Measurements from ENCODE around the gene CHSY1.
"Not testable (repeated sequence)": the region's sequence is repeated elsewhere in the genome, so short reads cannot be mapped to it uniquely, and the experiment has no call there.

CHSY1 gene

GRCh38 chr15:101288905-101289513 is 37.2 kb upstream of the CHSY1 start:
- no peak overlapping the region for H3K4me3 ChIP-seq (ENCODE audit: low read depth, low read length)
- TF ChIP-seq CTCF (conservative IDR thresholded peaks at IDR 0.05; ENCODE audit: low read depth, low read length): peak; percentile 67
- peak; percentile 73 for DNase-seq (ENCODE audit: low read depth)

- not testable (repeated sequence) for DNase-seq (ENCODE audit: low read depth)
These were observed 35.5 kb upstream of the CHSY1 start for GRCh38 chr15:101287342-101287741.

GRCh38 chr15:101286471-101287114 is 34.7 kb upstream of the CHSY1 start:
- DNase-seq (ENCODE audit: low read depth): no peak
- no peak overlapping the region for H3K4me3 ChIP-seq (ENCODE audit: low read depth, low read length)
- no peak for TF ChIP-seq CTCF (conservative IDR thresholded peaks at IDR 0.05; ENCODE audit: low read depth, low read length)

More at GRCh38 chr15:101287342-101287741, 35.5 kb upstream of the CHSY1 start:
- H3K4me3 ChIP-seq (ENCODE audit: low read depth, low read length): not testable (repeated sequence)

- no peak overlapping the region for H3K4me3 ChIP-seq (ENCODE audit: low read depth, low read length)
- DNase-seq (ENCODE audit: low read depth): no peak
- no peak for TF ChIP-seq CTCF (conservative IDR thresholded peaks at IDR 0.05; ENCODE audit: low read depth, low read length)
These were observed 32.1 kb upstream of the CHSY1 start for GRCh38 chr15:101283931-101284330.

GRCh38 chr15:101280007-101280406 is 28.2 kb upstream of the CHSY1 start:
- no peak for DNase-seq (ENCODE audit: low read depth)
- TF ChIP-seq CTCF (conservative IDR thresholded peaks at IDR 0.05; ENCODE audit: low read depth, low read length): no peak
- no peak overlapping the region for H3K4me3 ChIP-seq (ENCODE audit: low read depth, low read length)

GRCh38 chr15:101277943-101278564 is 26.2 kb upstream of the CHSY1 start:
- no peak for DNase-seq (ENCODE audit: low read depth)
- peak overlapping the region; percentile 89 for H3K4me3 ChIP-seq (ENCODE audit: low read depth, low read length)
- no peak for TF ChIP-seq CTCF (conservative IDR thresholded peaks at IDR 0.05; ENCODE audit: low read depth, low read length)

GRCh38 chr15:101277038-101277822 is 25.4 kb upstream of the CHSY1 start, which contains the start of gene SELENOS:
Gene SELENOS (minus strand): TSS chr15:101277485. CDS start chr15:101277417, 68 bp downstream.
- peak within 1 kb of the TSS; percentile 89 for H3K4me3 ChIP-seq (ENCODE audit: low read depth, low read length)
- peak; percentile 92 for DNase-seq (ENCODE audit: low read depth)
- TF ChIP-seq CTCF (conservative IDR thresholded peaks at IDR 0.05; ENCODE audit: low read depth, low read length): no peak
